K562 (cell line): ENCODE results near the gene TSPOAP1. TPM values are rescaled to one million over a fixed set of nuclear protein-coding genes. Genes with fewer than 3 reads are reported as not detected.

Experiments used
- ARID1B ChIP-seq: fragments of 450-650 bp; IDR thresholded peaks from 2 replicates; pipeline ENCODE4 v1.6.1; 2016; ENCODE audit warnings: antibody characterized with exemption, mild to moderate bottlenecking, inconsistent platforms
- CEBPG ChIP-seq, 3 experiments: fragments of 200-800 bp in 1 of 3; sonication (Bioruptor generic) in 1 of 3; sonication (generic) in 1 of 3; formaldehyde crosslinking in 1 of 3; IDR thresholded peaks in 2 of 3; conservative IDR thresholded peaks in 1 of 3; 2 replicates each; pipeline versions ENCODE4 v1.6.1 to v1.8.0; 2016 to 2022; ENCODE audit warnings: missing compliant biosample characterization in 2 of 3, missing genetic modification characterization in 2 of 3, mild to moderate bottlenecking in 1 of 3, missing genetic modification reagents in 1 of 3
- CSDE1 ChIP-seq, 2 experiments: fragments of 450-650 bp; IDR thresholded peaks; 2 replicates each; pipeline ENCODE4 v1.6.1; 2016; ENCODE audit warnings: mild to moderate bottlenecking in 1 of 2
- MXI1 ChIP-seq: IDR thresholded peaks from 2 replicates; pipeline ENCODE4 v1.6.1; 2011; ENCODE audit warnings: low read depth, mild to moderate bottlenecking, improper control_type of control experiment, low read length
- NCOA6 ChIP-seq: fragments of 450-650 bp; IDR thresholded peaks from 2 replicates; pipeline ENCODE4 v1.6.1; 2017; ENCODE audit warnings: mild to moderate bottlenecking
- NFIX ChIP-seq: fragments of 250-450 bp; sonication (Bioruptor Pico); IDR thresholded peaks from 2 replicates; pipeline ENCODE4 v1.4.0; 2020; ENCODE audit warnings: low read depth, mild to moderate bottlenecking, moderate library complexity
- NUFIP1 ChIP-seq: fragments of 450-650 bp; IDR thresholded peaks from 2 replicates; pipeline ENCODE4 v1.6.1; 2018; ENCODE audit not compliant: partially characterized antibody
- PCBP2 ChIP-seq: fragments of 200-400 bp; formaldehyde crosslinking; IDR thresholded peaks from 2 replicates; pipeline ENCODE4 v1.6.1; 2018; ENCODE audit warnings: low read length, low read depth, mild to moderate bottlenecking, moderate library complexity; ENCODE audit not compliant: poor library complexity, severe bottlenecking
- PHF20 ChIP-seq: fragments of 450-650 bp; IDR thresholded peaks from 2 replicates; pipeline ENCODE4 v1.6.1; 2018; ENCODE audit not compliant: partially characterized antibody
- PTRF ChIP-seq: fragments of 450-650 bp; IDR thresholded peaks from 2 replicates; pipeline ENCODE4 v1.6.1; 2016; ENCODE audit warnings: mild to moderate bottlenecking, missing genetic modification characterization, missing compliant biosample characterization
- ZNF717 ChIP-seq: fragments of 250-450 bp; sonication (Bioruptor Pico); IDR thresholded peaks from 2 replicates; pipeline ENCODE4 v1.5.0; 2021
- polyA plus RNA-seq, 8 experiments: library from polyadenylated mRNA; depleted of rRNA in 4 of 8; stranded (reverse) in 5 of 8; unstranded in 3 of 8; fragments of >200 nt; fragmentation: Nextera tagmentation in 2 of 8; fragmentation: Illumina TruSeq in 1 of 8; extraction: Ambion mirVana in 2 of 8; extraction: Trizol in 1 of 8; gene quantifications; 2 replicates each; pipeline versions ENCODE4 v1.2.1 to v1.2.3, GENCODE V29; 2011 to 2014; ENCODE audit warnings: inconsistent platforms in 1 of 8, missing spikeins in 1 of 8
- total RNA-seq, 7 experiments: library from RNA; depleted of rRNA in 6 of 7; stranded (reverse); fragments of >200 nt in 6 of 7; fragmentation: Illumina TruSeq in 2 of 7; extraction: Trizol in 2 of 7; gene quantifications; 2 replicates each; pipeline versions ENCODE4 v1.2.1 to v1.2.3, GENCODE V29; 2011 to 2021; ENCODE audit warnings: low replicate concordance in 1 of 7
- TF ChIP-seq, protein P1 (sequence below): sonication (generic); formaldehyde crosslinking; IDR thresholded peaks from 2 replicates; pipeline ENCODE4 v1.8.1; 2023; ENCODE audit warnings: missing genetic modification reagents, mild to moderate bottlenecking, borderline replicate concordance
- TF ChIP-seq, protein P2 (sequence below): fragments of 250-450 bp; sonication (Bioruptor Pico); IDR thresholded peaks from 2 replicates; pipeline ENCODE4 v1.4.0; 2020; ENCODE audit warnings: mild to moderate bottlenecking, moderate library complexity
- TF ChIP-seq, protein P3 (sequence below): fragments of 450-650 bp; formaldehyde crosslinking; IDR thresholded peaks from 2 replicates; pipeline ENCODE4 v1.4.0; 2022; ENCODE audit warnings: mild to moderate bottlenecking, moderate library complexity
- TF ChIP-seq, protein P4 (sequence below), 2 experiments: IDR thresholded peaks in 1 of 2; conservative IDR thresholded peaks in 1 of 2; 2 replicates each; pipeline ENCODE4 v1.6.1; 2016; ENCODE audit warnings: low read depth in 2 of 2, mild to moderate bottlenecking in 1 of 2, missing compliant biosample characterization in 1 of 2, missing genetic modification characterization in 1 of 2, moderate library complexity in 1 of 2

Gene TSPOAP1
- total and polyA plus RNA-seq, 9 of the 15 experiments (the other 6 are each of a cell fraction or from before 2014, with no cell fraction given): 0.87 to 3.9 (median 1.8) TPM; not detected in 2

DNA sequence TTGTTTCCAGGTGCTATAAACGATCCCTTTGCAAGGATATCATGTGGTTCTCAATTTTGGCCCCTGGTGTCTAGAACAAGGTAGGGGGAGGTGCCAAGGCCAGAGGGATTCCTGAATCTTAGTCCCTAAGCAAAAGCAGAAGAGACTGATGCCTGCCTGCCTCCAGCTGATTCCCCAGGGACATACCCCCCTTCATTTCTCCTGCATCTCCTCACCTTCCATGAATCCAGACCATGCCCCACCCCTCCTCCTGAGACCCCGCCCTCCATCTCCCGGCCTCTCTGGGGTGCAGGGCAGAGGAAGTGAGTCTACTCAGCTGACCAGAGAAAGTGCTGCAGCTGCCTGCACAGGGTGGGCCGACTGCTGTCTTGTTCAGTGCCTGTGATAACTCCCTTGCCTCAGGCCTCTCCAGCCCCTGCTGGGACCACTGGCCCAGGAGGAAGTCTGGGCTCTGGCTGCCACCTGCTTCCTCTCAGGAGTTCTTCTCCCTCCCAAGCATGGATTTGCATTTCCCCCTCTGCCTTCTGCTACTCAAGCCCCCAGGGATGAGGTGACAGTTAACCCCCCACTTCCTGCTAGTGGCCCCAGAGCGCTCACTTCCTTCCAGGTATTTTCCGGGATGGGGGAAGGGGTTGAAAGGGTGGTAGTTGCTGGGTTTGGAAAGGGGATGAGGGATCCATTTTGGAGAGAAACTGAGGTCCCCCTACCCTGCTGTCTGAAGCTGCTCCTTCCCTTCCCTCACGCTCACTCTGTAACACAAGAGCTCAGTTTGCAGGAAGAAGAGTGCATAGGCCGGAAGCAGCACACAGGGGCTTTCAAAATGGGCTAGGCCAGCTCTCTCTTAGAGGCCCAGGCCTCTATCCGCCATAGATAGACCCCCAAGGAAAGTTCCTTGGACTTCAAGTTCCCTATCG, 10.5 kb upstream of the TSPOAP1 start (continued):
- TF ChIP-seq MXI1: no peak
- no peak; the same call in 1 of the 2 replicates for TF ChIP-seq ARID1B
- TF ChIP-seq NCOA6: no peak
- TF ChIP-seq ZNF717 (CRISPR knock-in tag): no peak
- no peak for TF ChIP-seq PCBP2
- no peak for TF ChIP-seq CSDE1 (IDR thresholded peaks at IDR 0.05)
- no peak for TF ChIP-seq NFIX (CRISPR knock-in tag)
- no peak for TF ChIP-seq NUFIP1
- TF ChIP-seq, protein P1, sequence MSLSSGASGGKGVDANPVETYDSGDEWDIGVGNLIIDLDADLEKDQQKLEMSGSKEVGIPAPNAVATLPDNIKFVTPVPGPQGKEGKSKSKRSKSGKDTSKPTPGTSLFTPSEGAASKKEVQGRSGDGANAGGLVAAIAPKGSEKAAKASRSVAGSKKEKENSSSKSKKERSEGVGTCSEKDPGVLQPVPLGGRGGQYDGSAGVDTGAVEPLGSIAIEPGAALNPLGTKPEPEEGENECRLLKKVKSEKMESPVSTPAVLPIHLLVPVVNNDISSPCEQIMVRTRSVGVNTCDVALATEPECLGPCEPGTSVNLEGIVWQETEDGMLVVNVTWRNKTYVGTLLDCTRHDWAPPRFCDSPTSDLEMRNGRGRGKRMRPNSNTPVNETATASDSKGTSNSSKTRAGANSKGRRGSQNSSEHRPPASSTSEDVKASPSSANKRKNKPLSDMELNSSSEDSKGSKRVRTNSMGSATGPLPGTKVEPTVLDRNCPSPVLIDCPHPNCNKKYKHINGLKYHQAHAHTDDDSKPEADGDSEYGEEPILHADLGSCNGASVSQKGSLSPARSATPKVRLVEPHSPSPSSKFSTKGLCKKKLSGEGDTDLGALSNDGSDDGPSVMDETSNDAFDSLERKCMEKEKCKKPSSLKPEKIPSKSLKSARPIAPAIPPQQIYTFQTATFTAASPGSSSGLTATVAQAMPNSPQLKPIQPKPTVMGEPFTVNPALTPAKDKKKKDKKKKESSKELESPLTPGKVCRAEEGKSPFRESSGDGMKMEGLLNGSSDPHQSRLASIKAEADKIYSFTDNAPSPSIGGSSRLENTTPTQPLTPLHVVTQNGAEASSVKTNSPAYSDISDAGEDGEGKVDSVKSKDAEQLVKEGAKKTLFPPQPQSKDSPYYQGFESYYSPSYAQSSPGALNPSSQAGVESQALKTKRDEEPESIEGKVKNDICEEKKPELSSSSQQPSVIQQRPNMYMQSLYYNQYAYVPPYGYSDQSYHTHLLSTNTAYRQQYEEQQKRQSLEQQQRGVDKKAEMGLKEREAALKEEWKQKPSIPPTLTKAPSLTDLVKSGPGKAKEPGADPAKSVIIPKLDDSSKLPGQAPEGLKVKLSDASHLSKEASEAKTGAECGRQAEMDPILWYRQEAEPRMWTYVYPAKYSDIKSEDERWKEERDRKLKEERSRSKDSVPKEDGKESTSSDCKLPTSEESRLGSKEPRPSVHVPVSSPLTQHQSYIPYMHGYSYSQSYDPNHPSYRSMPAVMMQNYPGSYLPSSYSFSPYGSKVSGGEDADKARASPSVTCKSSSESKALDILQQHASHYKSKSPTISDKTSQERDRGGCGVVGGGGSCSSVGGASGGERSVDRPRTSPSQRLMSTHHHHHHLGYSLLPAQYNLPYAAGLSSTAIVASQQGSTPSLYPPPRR: no peak
- TF ChIP-seq, protein P2, sequence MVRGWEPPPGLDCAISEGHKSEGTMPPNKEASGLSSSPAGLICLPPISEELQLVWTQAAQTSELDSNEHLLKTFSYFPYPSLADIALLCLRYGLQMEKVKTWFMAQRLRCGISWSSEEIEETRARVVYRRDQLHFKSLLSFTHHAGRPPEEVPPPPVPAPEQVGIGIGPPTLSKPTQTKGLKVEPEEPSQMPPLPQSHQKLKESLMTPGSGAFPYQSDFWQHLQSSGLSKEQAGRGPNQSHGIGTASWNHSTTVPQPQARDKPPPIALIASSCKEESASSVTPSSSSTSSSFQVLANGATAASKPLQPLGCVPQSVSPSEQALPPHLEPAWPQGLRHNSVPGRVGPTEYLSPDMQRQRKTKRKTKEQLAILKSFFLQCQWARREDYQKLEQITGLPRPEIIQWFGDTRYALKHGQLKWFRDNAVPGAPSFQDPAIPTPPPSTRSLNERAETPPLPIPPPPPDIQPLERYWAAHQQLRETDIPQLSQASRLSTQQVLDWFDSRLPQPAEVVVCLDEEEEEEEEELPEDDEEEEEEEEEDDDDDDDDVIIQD (CRISPR knock-in tag): no peak
- no peak for TF ChIP-seq PHF20
- no peak; the same call in 1 of the 2 replicates for TF ChIP-seq CEBPG (CRISPR knock-in tag; IDR thresholded peaks at IDR 0.05)
- TF ChIP-seq CEBPG (tag; conservative IDR thresholded peaks at IDR 0.05 in 1 of 2, IDR thresholded peaks at IDR 0.05 in 1 of 2): no peak
- TF ChIP-seq, protein P3, sequence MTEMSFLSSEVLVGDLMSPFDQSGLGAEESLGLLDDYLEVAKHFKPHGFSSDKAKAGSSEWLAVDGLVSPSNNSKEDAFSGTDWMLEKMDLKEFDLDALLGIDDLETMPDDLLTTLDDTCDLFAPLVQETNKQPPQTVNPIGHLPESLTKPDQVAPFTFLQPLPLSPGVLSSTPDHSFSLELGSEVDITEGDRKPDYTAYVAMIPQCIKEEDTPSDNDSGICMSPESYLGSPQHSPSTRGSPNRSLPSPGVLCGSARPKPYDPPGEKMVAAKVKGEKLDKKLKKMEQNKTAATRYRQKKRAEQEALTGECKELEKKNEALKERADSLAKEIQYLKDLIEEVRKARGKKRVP: no peak; the same call in 1 of the 2 replicates
- TF ChIP-seq, protein P4, sequence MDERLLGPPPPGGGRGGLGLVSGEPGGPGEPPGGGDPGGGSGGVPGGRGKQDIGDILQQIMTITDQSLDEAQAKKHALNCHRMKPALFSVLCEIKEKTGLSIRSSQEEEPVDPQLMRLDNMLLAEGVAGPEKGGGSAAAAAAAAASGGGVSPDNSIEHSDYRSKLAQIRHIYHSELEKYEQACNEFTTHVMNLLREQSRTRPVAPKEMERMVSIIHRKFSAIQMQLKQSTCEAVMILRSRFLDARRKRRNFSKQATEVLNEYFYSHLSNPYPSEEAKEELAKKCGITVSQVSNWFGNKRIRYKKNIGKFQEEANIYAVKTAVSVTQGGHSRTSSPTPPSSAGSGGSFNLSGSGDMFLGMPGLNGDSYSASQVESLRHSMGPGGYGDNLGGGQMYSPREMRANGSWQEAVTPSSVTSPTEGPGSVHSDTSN (CRISPR knock-in tag; IDR thresholded peaks at IDR 0.05; ENCODE audit: low read depth): no peak
- TF ChIP-seq, protein P4 (tag; conservative IDR thresholded peaks at IDR 0.05; ENCODE audit: low read depth): no peak
- TF ChIP-seq PTRF (tag): no peak
